K562 (cell line): Measurements from ENCODE around the gene SNU13. TPM values are rescaled to one million over a fixed set of nuclear protein-coding genes. Genes with fewer than 3 reads are reported as not detected.

Experiments
- BCOR ChIP-seq: fragments of 450-650 bp; IDR thresholded peaks from 2 replicates; pipeline ENCODE4 v1.6.1; 2016
- CSDE1 ChIP-seq, 2 experiments: fragments of 450-650 bp; IDR thresholded peaks; 2 replicates each; pipeline ENCODE4 v1.6.1; 2016; ENCODE audit warnings: mild to moderate bottlenecking in 1 of 2
- DMBX1 ChIP-seq: fragments of 250-450 bp; sonication (Bioruptor Pico); IDR thresholded peaks from 2 replicates; pipeline ENCODE4 v1.8.0; 2022; ENCODE audit warnings: inconsistent platforms, mild to moderate bottlenecking, moderate library complexity, borderline replicate concordance
- L3MBTL2 ChIP-seq: fragments of 450-650 bp; IDR thresholded peaks from 2 replicates; pipeline ENCODE4 v1.6.1; 2016; ENCODE audit warnings: mild to moderate bottlenecking, moderate library complexity
- LARP7 ChIP-seq: fragments of 450-650 bp; IDR thresholded peaks from 2 replicates; pipeline ENCODE4 v1.6.1; 2016
- NRF1 ChIP-seq, 2 experiments: fragments of 450-650 bp; IDR thresholded peaks in 1 of 2; conservative IDR thresholded peaks in 1 of 2; 2 replicates each; pipeline ENCODE4 v1.6.1; 2014; ENCODE audit warnings: mild to moderate bottlenecking in 2 of 2
- RFX5 ChIP-seq: IDR thresholded peaks from 2 replicates; pipeline ENCODE4 v1.6.1; 2011; ENCODE audit warnings: low read depth, mild to moderate bottlenecking, improper control_type of control experiment, low read length
- SIRT6 ChIP-seq: IDR thresholded peaks from one replicate; pipeline ENCODE4 v1.6.1; 2012; ENCODE audit warnings: low read depth, mild to moderate bottlenecking, control low read depth, inconsistent platforms, low read length, moderate library complexity
- SMARCB1 ChIP-seq: IDR thresholded peaks from 2 replicates; pipeline ENCODE4 v1.6.1; 2011; ENCODE audit warnings: improper control_type of control experiment, low read depth; ENCODE audit not compliant: insufficient read length
- SMC3 ChIP-seq: conservative IDR thresholded peaks from 2 replicates; pipeline ENCODE4 v1.6.1; 2011; ENCODE audit warnings: low read depth, low read length, improper control_type of control experiment; ENCODE audit not compliant: insufficient read depth
- TCF3 ChIP-seq: sonication (generic); formaldehyde crosslinking; IDR thresholded peaks from 2 replicates; pipeline ENCODE4 v1.4.0; 2020; ENCODE audit warnings: mild to moderate bottlenecking, missing genetic modification reagents
- TEAD2 ChIP-seq: fragments of 450-650 bp; IDR thresholded peaks from 2 replicates; pipeline ENCODE4 v1.6.1; 2016; ENCODE audit warnings: missing genetic modification characterization, control low read depth, missing compliant biosample characterization
- TEAD4 ChIP-seq, 2 experiments: sonication (generic) in 1 of 2; formaldehyde crosslinking in 1 of 2; IDR thresholded peaks; 2 replicates each; pipeline versions ENCODE4 v1.6.1 to v1.8.0; 2012 to 2022; ENCODE audit warnings: borderline replicate concordance in 1 of 2, inconsistent platforms in 1 of 2, low read length in 1 of 2, mild to moderate bottlenecking in 1 of 2, missing genetic modification reagents in 1 of 2
- ZBTB7A ChIP-seq: IDR thresholded peaks from 2 replicates; pipeline ENCODE4 v1.6.1; 2011; ENCODE audit warnings: low read depth, mild to moderate bottlenecking, low read length, moderate library complexity, borderline replicate concordance; ENCODE audit not compliant: control insufficient read depth
- ZNF551 ChIP-seq: fragments of 250-450 bp; sonication (Bioruptor Pico); IDR thresholded peaks from 2 replicates; pipeline ENCODE4 v1.5.0; 2021; ENCODE audit warnings: mild to moderate bottlenecking, moderate library complexity
- polyA plus RNA-seq, 8 experiments: library from polyadenylated mRNA; depleted of rRNA in 4 of 8; stranded (reverse) in 5 of 8; unstranded in 3 of 8; fragments of >200 nt; fragmentation: Nextera tagmentation in 2 of 8; fragmentation: Illumina TruSeq in 1 of 8; extraction: Ambion mirVana in 2 of 8; extraction: Trizol in 1 of 8; gene quantifications; 2 replicates each; pipeline versions ENCODE4 v1.2.1 to v1.2.3, GENCODE V29; 2011 to 2014; ENCODE audit warnings: inconsistent platforms in 1 of 8, missing spikeins in 1 of 8
- total RNA-seq, 7 experiments: library from RNA; depleted of rRNA in 6 of 7; stranded (reverse); fragments of >200 nt in 6 of 7; fragmentation: Illumina TruSeq in 2 of 7; extraction: Trizol in 2 of 7; gene quantifications; 2 replicates each; pipeline versions ENCODE4 v1.2.1 to v1.2.3, GENCODE V29; 2011 to 2021; ENCODE audit warnings: low replicate concordance in 1 of 7
- TF ChIP-seq, protein P1 (sequence below): IDR thresholded peaks from 2 replicates; pipeline ENCODE4 v1.6.1; 2011; ENCODE audit warnings: borderline replicate concordance, low read depth, mild to moderate bottlenecking, moderate library complexity, low read length; ENCODE audit not compliant: insufficient read depth, poor library complexity, severe bottlenecking
- TF ChIP-seq, protein P2 (sequence below): fragments of 450-650 bp; formaldehyde crosslinking; IDR thresholded peaks from 2 replicates; pipeline ENCODE4 v1.4.0; 2020; ENCODE audit warnings: mild to moderate bottlenecking, moderate library complexity
- TF ChIP-seq, protein P3 (sequence below), 3 experiments: IDR thresholded peaks in 2 of 3; conservative IDR thresholded peaks in 1 of 3; 2 replicates each; pipeline ENCODE4 v1.5.1; 2011 to 2012; ENCODE audit warnings: low read length in 3 of 3, mild to moderate bottlenecking in 3 of 3, control low read depth in 2 of 3, improper control_type of control experiment in 1 of 3, inconsistent platforms in 1 of 3, low read depth in 1 of 3, mixed read lengths in 1 of 3, moderate library complexity in 1 of 3; ENCODE audit not compliant: insufficient read depth in 2 of 3
- TF ChIP-seq, protein P4 (sequence below): sonication (generic); formaldehyde crosslinking; IDR thresholded peaks from 2 replicates; pipeline ENCODE4 v1.8.0; 2022; ENCODE audit warnings: missing genetic modification reagents, mild to moderate bottlenecking, borderline replicate concordance

SNU13 gene
- total and polyA plus RNA-seq, 9 of the 15 experiments (the other 6 are each of a cell fraction or from before 2014, with no cell fraction given) = 185 to 981 (median 283) TPM

DNA sequence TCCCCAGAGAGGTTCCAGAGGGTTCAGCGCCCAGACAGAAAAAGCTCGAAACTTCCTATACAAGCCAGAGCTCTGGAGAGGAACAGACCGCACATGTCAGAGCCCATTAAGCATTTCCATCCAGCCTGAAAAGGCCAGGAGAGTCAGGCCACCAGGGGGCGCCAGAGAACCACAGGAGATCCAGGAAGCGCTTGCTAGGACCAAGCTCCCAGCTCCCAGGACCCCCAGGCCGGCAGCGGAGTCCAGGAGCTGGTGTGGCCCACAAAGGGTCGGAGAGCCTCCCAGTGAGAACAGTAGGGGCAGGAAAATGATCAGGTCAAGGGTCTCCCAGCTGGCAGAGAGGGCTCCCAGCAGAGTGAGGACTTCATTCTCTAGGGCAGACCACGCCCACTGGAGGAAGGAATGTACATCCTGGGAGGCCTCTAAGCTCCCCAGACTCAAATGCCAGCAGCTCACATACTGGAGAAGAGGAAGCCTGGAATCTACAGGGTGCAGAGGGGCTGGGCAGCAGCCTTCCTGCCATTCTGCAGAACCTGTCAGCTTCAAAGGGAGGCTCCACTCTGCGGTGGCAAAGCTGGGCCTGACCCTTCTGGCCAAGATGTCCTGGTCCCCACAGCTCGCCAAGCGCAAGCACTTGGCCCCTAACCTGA lies 8.6 kb upstream of the SNU13 start (continued):
- TF ChIP-seq CSDE1 (IDR thresholded peaks at IDR 0.05) = no peak
- TF ChIP-seq SIRT6 = no peak
- 0 out of 4 replicates have a peak, but pooled peaks of 1 of the 2 experiments have one; percentile 17 for TF ChIP-seq NRF1 (conservative IDR thresholded peaks at IDR 0.05 in 1 of 2, IDR thresholded peaks at IDR 0.05 in 1 of 2)
- TF ChIP-seq, protein P1, sequence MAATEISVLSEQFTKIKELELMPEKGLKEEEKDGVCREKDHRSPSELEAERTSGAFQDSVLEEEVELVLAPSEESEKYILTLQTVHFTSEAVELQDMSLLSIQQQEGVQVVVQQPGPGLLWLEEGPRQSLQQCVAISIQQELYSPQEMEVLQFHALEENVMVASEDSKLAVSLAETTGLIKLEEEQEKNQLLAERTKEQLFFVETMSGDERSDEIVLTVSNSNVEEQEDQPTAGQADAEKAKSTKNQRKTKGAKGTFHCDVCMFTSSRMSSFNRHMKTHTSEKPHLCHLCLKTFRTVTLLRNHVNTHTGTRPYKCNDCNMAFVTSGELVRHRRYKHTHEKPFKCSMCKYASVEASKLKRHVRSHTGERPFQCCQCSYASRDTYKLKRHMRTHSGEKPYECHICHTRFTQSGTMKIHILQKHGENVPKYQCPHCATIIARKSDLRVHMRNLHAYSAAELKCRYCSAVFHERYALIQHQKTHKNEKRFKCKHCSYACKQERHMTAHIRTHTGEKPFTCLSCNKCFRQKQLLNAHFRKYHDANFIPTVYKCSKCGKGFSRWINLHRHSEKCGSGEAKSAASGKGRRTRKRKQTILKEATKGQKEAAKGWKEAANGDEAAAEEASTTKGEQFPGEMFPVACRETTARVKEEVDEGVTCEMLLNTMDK = peak; percentile 74
- TF ChIP-seq, protein P2, sequence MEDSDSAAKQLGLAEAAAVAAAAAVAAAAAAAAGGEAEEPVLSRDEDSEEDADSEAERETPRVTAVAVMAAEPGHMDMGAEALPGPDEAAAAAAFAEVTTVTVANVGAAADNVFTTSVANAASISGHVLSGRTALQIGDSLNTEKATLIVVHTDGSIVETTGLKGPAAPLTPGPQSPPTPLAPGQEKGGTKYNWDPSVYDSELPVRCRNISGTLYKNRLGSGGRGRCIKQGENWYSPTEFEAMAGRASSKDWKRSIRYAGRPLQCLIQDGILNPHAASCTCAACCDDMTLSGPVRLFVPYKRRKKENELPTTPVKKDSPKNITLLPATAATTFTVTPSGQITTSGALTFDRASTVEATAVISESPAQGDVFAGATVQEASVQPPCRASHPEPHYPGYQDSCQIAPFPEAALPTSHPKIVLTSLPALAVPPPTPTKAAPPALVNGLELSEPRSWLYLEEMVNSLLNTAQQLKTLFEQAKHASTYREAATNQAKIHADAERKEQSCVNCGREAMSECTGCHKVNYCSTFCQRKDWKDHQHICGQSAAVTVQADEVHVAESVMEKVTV = peak; percentile 81
- no peak for TF ChIP-seq SMARCB1
- TF ChIP-seq TCF3 (CRISPR knock-in tag) = no peak
- TF ChIP-seq ZNF551 (CRISPR knock-in tag) = no peak
- TF ChIP-seq DMBX1 (CRISPR knock-in tag) = no peak
- TF ChIP-seq, protein P3, sequence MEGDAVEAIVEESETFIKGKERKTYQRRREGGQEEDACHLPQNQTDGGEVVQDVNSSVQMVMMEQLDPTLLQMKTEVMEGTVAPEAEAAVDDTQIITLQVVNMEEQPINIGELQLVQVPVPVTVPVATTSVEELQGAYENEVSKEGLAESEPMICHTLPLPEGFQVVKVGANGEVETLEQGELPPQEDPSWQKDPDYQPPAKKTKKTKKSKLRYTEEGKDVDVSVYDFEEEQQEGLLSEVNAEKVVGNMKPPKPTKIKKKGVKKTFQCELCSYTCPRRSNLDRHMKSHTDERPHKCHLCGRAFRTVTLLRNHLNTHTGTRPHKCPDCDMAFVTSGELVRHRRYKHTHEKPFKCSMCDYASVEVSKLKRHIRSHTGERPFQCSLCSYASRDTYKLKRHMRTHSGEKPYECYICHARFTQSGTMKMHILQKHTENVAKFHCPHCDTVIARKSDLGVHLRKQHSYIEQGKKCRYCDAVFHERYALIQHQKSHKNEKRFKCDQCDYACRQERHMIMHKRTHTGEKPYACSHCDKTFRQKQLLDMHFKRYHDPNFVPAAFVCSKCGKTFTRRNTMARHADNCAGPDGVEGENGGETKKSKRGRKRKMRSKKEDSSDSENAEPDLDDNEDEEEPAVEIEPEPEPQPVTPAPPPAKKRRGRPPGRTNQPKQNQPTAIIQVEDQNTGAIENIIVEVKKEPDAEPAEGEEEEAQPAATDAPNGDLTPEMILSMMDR (IDR thresholded peaks at IDR 0.05 in 2 of 3, conservative IDR thresholded peaks at IDR 0.05 in 1 of 3; ENCODE audit: insufficient read depth in 2 of 3, low read depth in 1 of 3, low read length in 3 of 3) = peak; percentile 83 to 93 (median 87)
- TF ChIP-seq LARP7 = no peak
- TF ChIP-seq RFX5 = no peak
- TF ChIP-seq, protein P4, sequence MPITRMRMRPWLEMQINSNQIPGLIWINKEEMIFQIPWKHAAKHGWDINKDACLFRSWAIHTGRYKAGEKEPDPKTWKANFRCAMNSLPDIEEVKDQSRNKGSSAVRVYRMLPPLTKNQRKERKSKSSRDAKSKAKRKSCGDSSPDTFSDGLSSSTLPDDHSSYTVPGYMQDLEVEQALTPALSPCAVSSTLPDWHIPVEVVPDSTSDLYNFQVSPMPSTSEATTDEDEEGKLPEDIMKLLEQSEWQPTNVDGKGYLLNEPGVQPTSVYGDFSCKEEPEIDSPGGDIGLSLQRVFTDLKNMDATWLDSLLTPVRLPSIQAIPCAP = no peak
- peak; percentile 55; the same call in 1 of the 2 replicates for TF ChIP-seq ZBTB7A
- 0 out of 2 replicates have a peak, but pooled peaks have one; percentile 22 for TF ChIP-seq TEAD4 (IDR thresholded peaks at IDR 0.05; ENCODE audit: low read length)
- TF ChIP-seq TEAD4 (CRISPR knock-in tag; IDR thresholded peaks at IDR 0.05; ENCODE audit: borderline replicate concordance) = no peak
- TF ChIP-seq L3MBTL2 = peak; percentile 54
- TF ChIP-seq SMC3 = peak; percentile 80
- TF ChIP-seq BCOR = no peak
- peak; percentile 74; the same call in 1 of the 2 replicates for TF ChIP-seq TEAD2 (tag)
